PFSK-1 (cell line): Measurements from ENCODE around the gene ATAD3A.

Source experiments
- FOXP2 ChIP-seq: optimal IDR thresholded peaks from 2 replicates; pipeline ENCODE3; 2011; ENCODE audit warnings: borderline replicate concordance, control low read depth, inconsistent platforms; ENCODE audit not compliant: insufficient read depth; ENCODE audit errors: extremely low read length, extremely low read depth
- POLR2AphosphoS5 ChIP-seq: IDR thresholded peaks from 2 replicates; pipeline ENCODE4 v1.6.1; 2012; ENCODE audit warnings: low read depth, mild to moderate bottlenecking, control low read depth, low read length, moderate library complexity
- SIN3A ChIP-seq: IDR thresholded peaks from 2 replicates; pipeline ENCODE4 v1.6.1; 2012; ENCODE audit warnings: mild to moderate bottlenecking, low read length, moderate library complexity, borderline replicate concordance; ENCODE audit not compliant: insufficient read depth
- TAF1 ChIP-seq: IDR thresholded peaks from 2 replicates; pipeline ENCODE4 v1.6.1; 2012; ENCODE audit warnings: low read length, control low read depth, borderline replicate concordance; ENCODE audit not compliant: insufficient read depth
- TF ChIP-seq, protein P1 (sequence below), 2 experiments: IDR thresholded peaks; 2 replicates each; pipeline versions ENCODE4 v1.6.1 to v1.8.0; 2011 to 2012; ENCODE audit warnings: low read depth in 2 of 2, low read length in 2 of 2, control low read depth in 1 of 2, inconsistent platforms in 1 of 2, mild to moderate bottlenecking in 1 of 2, moderate library complexity in 1 of 2; ENCODE audit not compliant: insufficient read depth in 1 of 2

Gene ATAD3A

GRCh38 chr1:1527092-1527816 lies 15.3 kb downstream of the ATAD3A start:
- TF ChIP-seq SIN3A (no peak), TAF1 (no peak), POLR2AphosphoS5 (no peak), FOXP2 (no peak)

- TF ChIP-seq TAF1 (no peak), FOXP2 (no peak), POLR2AphosphoS5 (no peak), SIN3A (no peak)
- TF ChIP-seq, protein P1, sequence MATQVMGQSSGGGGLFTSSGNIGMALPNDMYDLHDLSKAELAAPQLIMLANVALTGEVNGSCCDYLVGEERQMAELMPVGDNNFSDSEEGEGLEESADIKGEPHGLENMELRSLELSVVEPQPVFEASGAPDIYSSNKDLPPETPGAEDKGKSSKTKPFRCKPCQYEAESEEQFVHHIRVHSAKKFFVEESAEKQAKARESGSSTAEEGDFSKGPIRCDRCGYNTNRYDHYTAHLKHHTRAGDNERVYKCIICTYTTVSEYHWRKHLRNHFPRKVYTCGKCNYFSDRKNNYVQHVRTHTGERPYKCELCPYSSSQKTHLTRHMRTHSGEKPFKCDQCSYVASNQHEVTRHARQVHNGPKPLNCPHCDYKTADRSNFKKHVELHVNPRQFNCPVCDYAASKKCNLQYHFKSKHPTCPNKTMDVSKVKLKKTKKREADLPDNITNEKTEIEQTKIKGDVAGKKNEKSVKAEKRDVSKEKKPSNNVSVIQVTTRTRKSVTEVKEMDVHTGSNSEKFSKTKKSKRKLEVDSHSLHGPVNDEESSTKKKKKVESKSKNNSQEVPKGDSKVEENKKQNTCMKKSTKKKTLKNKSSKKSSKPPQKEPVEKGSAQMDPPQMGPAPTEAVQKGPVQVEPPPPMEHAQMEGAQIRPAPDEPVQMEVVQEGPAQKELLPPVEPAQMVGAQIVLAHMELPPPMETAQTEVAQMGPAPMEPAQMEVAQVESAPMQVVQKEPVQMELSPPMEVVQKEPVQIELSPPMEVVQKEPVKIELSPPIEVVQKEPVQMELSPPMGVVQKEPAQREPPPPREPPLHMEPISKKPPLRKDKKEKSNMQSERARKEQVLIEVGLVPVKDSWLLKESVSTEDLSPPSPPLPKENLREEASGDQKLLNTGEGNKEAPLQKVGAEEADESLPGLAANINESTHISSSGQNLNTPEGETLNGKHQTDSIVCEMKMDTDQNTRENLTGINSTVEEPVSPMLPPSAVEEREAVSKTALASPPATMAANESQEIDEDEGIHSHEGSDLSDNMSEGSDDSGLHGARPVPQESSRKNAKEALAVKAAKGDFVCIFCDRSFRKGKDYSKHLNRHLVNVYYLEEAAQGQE (IDR thresholded peaks at IDR 0.05; ENCODE audit: insufficient read depth in 1 of 2, low read depth in 2 of 2, low read length in 2 of 2) = no peak
These were observed 16.6 kb downstream of the ATAD3A start for GRCh38 chr1:1528301-1529267.

DNA sequence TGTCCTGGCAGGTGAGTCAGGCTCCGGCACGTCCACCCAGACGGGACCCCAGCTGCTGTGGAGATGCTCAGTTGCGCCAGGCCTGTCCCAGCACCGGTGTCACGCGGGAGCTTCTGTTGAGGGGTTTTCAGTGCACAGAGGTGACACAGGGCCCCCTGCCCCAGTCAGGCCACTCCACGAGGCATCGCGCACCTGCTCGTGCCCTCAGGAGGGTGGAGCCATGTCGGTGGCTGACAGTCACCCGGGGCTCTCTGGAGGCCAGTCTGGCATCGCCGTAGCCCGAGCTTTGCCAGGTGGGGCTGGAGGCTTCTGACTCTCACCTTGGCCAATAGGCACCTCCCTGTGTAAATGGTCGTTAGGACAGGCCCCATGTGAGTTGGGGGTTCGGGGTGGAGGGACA lies 17.4 kb downstream of the ATAD3A start:
- TF ChIP-seq FOXP2 (no peak), SIN3A (no peak), TAF1 (no peak), POLR2AphosphoS5 (no peak)
- TF ChIP-seq, protein P1 (IDR thresholded peaks at IDR 0.05; ENCODE audit: insufficient read depth in 1 of 2, low read depth in 2 of 2, low read length in 2 of 2) = no peak

DNA sequence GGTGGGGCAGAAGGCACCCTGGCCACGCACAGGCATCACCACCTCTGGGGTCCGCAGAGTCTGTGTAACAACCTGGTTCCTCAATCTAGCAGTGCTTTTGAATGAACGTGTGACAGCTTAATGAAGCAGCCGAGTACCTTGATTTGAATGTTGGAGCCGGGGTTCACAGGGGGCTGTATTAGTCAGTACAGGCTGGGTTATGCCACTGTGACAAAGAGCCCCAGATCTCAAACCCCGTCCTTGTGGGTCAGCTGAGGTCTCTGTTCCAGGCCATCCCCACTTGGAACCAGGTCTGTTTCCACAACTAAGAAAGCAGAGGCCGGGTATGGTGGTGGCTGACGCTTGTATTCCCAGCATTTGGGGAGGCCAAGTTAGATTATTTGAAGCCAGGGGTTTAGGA lies 18.0 kb downstream of the ATAD3A start:
- TF ChIP-seq, protein P1 (IDR thresholded peaks at IDR 0.05; ENCODE audit: insufficient read depth in 1 of 2, low read depth in 2 of 2, low read length in 2 of 2) = no peak
- TF ChIP-seq POLR2AphosphoS5 = no peak
- TF ChIP-seq FOXP2 = no peak
- no peak for TF ChIP-seq TAF1
- no peak for TF ChIP-seq SIN3A

DNA sequence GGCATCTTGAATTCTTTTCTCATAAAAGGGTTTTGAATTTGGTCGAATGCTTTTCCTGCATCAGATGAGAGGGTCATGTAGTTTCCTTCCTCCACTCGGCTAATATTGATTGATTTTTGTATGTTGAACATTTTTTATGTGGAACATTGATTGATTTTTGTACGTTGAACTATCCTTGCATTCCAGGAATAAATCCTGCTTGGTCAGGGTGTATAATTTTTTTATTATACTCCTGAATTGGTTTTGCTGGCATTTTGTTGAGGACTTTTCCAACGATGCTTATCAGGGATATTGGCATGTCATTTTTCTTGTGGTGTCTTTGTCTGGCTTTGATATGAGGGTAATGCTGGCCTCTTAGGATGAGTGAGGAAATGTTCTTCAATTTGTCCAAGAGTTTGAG lies 20.0 kb downstream of the ATAD3A start:
- no peak for TF ChIP-seq SIN3A
- no peak for TF ChIP-seq POLR2AphosphoS5
- TF ChIP-seq, protein P1 (IDR thresholded peaks at IDR 0.05; ENCODE audit: insufficient read depth in 1 of 2, low read depth in 2 of 2, low read length in 2 of 2) = no peak
- no peak for TF ChIP-seq TAF1
- TF ChIP-seq FOXP2 = no peak
